Prostate gland (tissue), 2 donors: ENCODE data around the gene MDFI.

Experiments used
- POLR2A ChIP-seq: fragments of 450-650 bp; IDR thresholded peaks from one replicate; pipeline ENCODE4 v1.6.1; 2016; ENCODE audit warnings: antibody characterized with exemption, mild to moderate bottlenecking
- POLR2AphosphoS5 ChIP-seq: sonication (generic); formaldehyde crosslinking; IDR thresholded peaks from one replicate; pipeline ENCODE4 v1.6.1; 2017; ENCODE audit warnings: antibody characterized with exemption
- TF ChIP-seq, protein P1 (sequence below), 4 experiments: fragments of 200-600 bp in 2 of 4; fragments of 450-650 bp in 2 of 4; sonication (generic) in 2 of 4; IDR thresholded peaks; 1 replicate in 3 of 4; 2 replicates in 1 of 4; pipeline ENCODE4 v1.5.1; 2016 to 2019; ENCODE audit warnings: antibody characterized with exemption in 4 of 4, mild to moderate bottlenecking in 2 of 4, moderate library complexity in 2 of 4

DNA sequence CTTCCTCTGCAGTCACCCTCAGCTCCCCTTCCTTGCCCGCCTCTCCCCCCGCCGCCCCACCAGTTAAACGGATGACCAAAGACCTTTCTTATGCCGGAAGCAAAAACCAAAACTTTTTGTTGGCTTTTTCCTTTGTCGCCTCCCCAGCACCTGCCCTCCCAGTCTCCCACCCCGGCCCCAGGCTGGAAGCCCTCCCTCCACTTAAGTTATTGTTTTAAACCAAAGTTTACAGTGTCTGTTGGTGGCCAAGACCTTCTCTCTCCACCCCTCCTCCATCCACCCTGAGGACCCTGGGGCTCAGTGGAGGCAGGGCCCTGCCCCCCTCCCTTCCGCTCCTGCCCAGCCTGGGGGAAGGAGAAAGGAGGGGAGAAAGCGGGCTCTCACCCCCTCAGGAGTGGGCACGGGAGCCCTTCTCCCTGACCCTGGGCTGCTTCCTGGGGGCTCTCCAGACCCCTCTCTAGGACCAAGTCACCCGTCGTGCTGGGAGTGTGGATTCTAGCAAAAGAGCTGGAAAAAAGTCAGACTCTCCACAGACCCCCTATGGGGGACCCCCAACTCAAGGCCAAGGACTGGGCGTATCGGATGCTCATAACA is 38.3 kb upstream of the MDFI start:
- TF ChIP-seq POLR2A (no peak), POLR2AphosphoS5 (no peak)
- TF ChIP-seq, protein P1, sequence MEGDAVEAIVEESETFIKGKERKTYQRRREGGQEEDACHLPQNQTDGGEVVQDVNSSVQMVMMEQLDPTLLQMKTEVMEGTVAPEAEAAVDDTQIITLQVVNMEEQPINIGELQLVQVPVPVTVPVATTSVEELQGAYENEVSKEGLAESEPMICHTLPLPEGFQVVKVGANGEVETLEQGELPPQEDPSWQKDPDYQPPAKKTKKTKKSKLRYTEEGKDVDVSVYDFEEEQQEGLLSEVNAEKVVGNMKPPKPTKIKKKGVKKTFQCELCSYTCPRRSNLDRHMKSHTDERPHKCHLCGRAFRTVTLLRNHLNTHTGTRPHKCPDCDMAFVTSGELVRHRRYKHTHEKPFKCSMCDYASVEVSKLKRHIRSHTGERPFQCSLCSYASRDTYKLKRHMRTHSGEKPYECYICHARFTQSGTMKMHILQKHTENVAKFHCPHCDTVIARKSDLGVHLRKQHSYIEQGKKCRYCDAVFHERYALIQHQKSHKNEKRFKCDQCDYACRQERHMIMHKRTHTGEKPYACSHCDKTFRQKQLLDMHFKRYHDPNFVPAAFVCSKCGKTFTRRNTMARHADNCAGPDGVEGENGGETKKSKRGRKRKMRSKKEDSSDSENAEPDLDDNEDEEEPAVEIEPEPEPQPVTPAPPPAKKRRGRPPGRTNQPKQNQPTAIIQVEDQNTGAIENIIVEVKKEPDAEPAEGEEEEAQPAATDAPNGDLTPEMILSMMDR (IDR thresholded peaks at IDR 0.05), result no peak
